Panc1 (cell line): Measurements from ENCODE around the gene LYPD6. TPM values are rescaled to one million over a fixed set of nuclear protein-coding genes. Genes with fewer than 3 reads are reported as not detected.

Experiments
- ATAC-seq: fragments of 200-7000 bp; cut with Tn5 transposase; 2 replicates; pipeline ENCODE4 v1.9.1; 2020; ENCODE audit warnings: mild to moderate bottlenecking, moderate library complexity
- BruUV-seq: library from RNA; stranded (reverse); fragments of 400-500 nt; replicated peaks from 2 replicates; lab custom pipeline; 2021; lab: Mats Ljungman, UMichigan
- CTCF ChIA-PET: fragments of 300-600 bp; sonication (Branson Sonifier 250); formaldehyde crosslinking; loops from one replicate; lab custom pipeline; 2022; ENCODE audit warnings: antibody characterized with exemption; lab: Charles Lee
- POLR2A ChIA-PET: fragments of 300-600 bp; sonication (Branson Sonifier 250); formaldehyde crosslinking; loops from one replicate; lab custom pipeline; 2022; ENCODE audit warnings: antibody characterized with exemption; lab: Charles Lee
- DNase-seq: peaks from one replicate; pipeline ENCODE4 v3.0.0-alpha.2; 2010; ENCODE audit warnings: low read depth, low spot score
- H3K27ac ChIP-seq: 2 replicates; pipeline ENCODE4 v1.5.1; 2011; ENCODE audit warnings: mild to moderate bottlenecking, low read length, inconsistent platforms
- H3K27me3 ChIP-seq: fragments of 200-500 bp; sonication (Bioruptor generic); 2 replicates; pipeline ENCODE4 v1.6.0; 2014; ENCODE audit warnings: low read length, inconsistent platforms; ENCODE audit not compliant: control insufficient read depth, insufficient read depth
- H3K36me3 ChIP-seq: fragments of 200-500 bp; sonication (Bioruptor generic); 2 replicates; pipeline ENCODE4 v1.5.1; 2014; ENCODE audit warnings: inconsistent platforms, mild to moderate bottlenecking, low read length, moderate library complexity; ENCODE audit not compliant: control insufficient read depth, insufficient read depth
- H3K4me1 ChIP-seq: 2 replicates; pipeline ENCODE4 v1.5.1; 2011; ENCODE audit warnings: inconsistent platforms, mild to moderate bottlenecking, low read length, moderate library complexity; ENCODE audit not compliant: control insufficient read depth, insufficient read depth
- H3K4me3 ChIP-seq, 2 experiments: 2 replicates each; pipeline ENCODE4 v1.5.1; 2011 to 2012; ENCODE audit warnings: low read depth in 2 of 2, low read length in 2 of 2, mild to moderate bottlenecking in 2 of 2, inconsistent platforms in 1 of 2, moderate library complexity in 1 of 2
- H3K9me3 ChIP-seq: fragments of 200-500 bp; sonication (Bioruptor generic); 2 replicates; pipeline ENCODE4 v1.5.1; 2014; ENCODE audit warnings: low read depth, mild to moderate bottlenecking, inconsistent platforms, low read length, moderate library complexity; ENCODE audit not compliant: control insufficient read depth, insufficient read depth
- POLR2AphosphoS5 ChIP-seq: IDR thresholded peaks from 2 replicates; pipeline ENCODE4 v1.6.1; 2012; ENCODE audit warnings: mild to moderate bottlenecking, low read depth, low read length, moderate library complexity
- SIN3A ChIP-seq: IDR thresholded peaks from 2 replicates; pipeline ENCODE4 v1.6.1; 2012; ENCODE audit warnings: low read depth, mild to moderate bottlenecking, low read length, moderate library complexity, borderline replicate concordance; ENCODE audit not compliant: insufficient read depth
- TCF7L2 ChIP-seq: IDR thresholded peaks from 2 replicates; pipeline ENCODE4 v1.6.1; 2011; ENCODE audit warnings: mild to moderate bottlenecking, low read depth, low read length, inconsistent platforms
- in situ Hi-C: cut with HindIII; loops from 2 replicates; pipeline ENCODE4 v1.10.0; 2016; ENCODE audit warnings: low sequenced_read_pairs, low pct_unique_long_range_greater_than_20kb
- intact Hi-C: fragments of 100-400 bp; cut with micrococcal nuclease; formaldehyde crosslinking; loops from one replicate; pipeline ENCODE4 v1.10.0; 2022; ENCODE audit not compliant: unreplicated experiment
- total RNA-seq: library from RNA; stranded (reverse); gene quantifications from one replicate; pipeline ENCODE4 v1.2.1, GENCODE V29; 2021; ENCODE audit not compliant: unreplicated experiment
- TF ChIP-seq, protein P1 (sequence below), 2 experiments: IDR thresholded peaks; 2 replicates each; pipeline ENCODE4 v1.6.1; 2011 to 2012; ENCODE audit warnings: low read depth in 2 of 2, control low read depth in 1 of 2, low read length in 1 of 2, mild to moderate bottlenecking in 1 of 2, moderate library complexity in 1 of 2; ENCODE audit not compliant: insufficient read depth in 1 of 2
- TF ChIP-seq, protein P2 (sequence below): fragments of 450-650 bp; IDR thresholded peaks from 2 replicates; pipeline ENCODE4 v1.5.1; 2017; ENCODE audit warnings: mild to moderate bottlenecking

Gene LYPD6
- total RNA-seq, 1 experiment from 2014 or later: 0.31 TPM

DNA sequence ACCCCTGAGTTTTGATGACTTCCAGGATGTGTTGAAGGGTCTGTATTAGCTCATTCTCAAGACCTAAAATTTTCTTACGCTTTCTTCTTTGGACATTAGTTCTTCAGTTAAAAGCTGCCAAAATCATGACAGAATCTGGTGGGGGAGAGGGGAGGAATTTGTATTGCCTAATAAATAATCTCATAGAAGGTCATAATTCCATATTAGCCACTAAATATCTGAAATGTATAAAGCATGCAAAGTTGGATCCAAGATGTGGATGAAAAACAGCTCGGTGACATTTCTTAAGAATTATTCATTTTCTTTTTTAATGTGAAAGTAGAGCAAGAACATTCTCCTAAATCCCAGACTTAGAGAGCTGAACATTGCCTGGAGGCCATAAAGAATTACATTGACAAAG, 137.0 kb downstream of the LYPD6 start:
- CTCF ChIA-PET: interaction anchor here (0.7 kb wide), 2 partner anchors 11 to 332 kb away, joined by 7 to 10 read pairs; no protein-coding TSS in a partner anchor
- in situ Hi-C loops: no loop called here

DNA sequence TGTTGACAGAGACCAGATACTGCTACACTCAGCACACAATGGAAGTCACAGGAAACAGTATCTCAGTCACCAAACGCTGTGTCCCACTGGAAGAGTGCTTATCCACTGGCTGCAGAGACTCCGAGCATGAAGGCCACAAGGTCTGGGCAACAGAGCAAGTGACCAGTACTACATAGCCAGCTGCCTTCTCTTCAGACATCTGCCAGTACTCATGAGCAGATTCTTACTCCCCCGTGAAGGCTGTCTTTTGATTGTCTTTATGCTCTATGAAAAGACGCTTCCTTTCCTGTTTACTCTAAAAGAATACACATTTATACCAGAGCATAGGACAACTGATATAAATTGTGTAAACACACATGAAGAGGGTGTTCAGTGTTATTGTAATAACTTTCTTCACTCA, 138.2 kb downstream of the LYPD6 start:
- no peak for DNase-seq
- H3K4me3 ChIP-seq: no peak overlapping the region
- no TSS peak for BruUV-seq
- in situ Hi-C loops (no loop called here), intact Hi-C loops (no loop called here)
- no peak for TF ChIP-seq SIN3A
- TF ChIP-seq, protein P1, sequence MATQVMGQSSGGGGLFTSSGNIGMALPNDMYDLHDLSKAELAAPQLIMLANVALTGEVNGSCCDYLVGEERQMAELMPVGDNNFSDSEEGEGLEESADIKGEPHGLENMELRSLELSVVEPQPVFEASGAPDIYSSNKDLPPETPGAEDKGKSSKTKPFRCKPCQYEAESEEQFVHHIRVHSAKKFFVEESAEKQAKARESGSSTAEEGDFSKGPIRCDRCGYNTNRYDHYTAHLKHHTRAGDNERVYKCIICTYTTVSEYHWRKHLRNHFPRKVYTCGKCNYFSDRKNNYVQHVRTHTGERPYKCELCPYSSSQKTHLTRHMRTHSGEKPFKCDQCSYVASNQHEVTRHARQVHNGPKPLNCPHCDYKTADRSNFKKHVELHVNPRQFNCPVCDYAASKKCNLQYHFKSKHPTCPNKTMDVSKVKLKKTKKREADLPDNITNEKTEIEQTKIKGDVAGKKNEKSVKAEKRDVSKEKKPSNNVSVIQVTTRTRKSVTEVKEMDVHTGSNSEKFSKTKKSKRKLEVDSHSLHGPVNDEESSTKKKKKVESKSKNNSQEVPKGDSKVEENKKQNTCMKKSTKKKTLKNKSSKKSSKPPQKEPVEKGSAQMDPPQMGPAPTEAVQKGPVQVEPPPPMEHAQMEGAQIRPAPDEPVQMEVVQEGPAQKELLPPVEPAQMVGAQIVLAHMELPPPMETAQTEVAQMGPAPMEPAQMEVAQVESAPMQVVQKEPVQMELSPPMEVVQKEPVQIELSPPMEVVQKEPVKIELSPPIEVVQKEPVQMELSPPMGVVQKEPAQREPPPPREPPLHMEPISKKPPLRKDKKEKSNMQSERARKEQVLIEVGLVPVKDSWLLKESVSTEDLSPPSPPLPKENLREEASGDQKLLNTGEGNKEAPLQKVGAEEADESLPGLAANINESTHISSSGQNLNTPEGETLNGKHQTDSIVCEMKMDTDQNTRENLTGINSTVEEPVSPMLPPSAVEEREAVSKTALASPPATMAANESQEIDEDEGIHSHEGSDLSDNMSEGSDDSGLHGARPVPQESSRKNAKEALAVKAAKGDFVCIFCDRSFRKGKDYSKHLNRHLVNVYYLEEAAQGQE (IDR thresholded peaks at IDR 0.05; ENCODE audit: insufficient read depth in 1 of 2, low read depth in 2 of 2, low read length in 1 of 2): no peak
- no peak for TF ChIP-seq TCF7L2
- TF ChIP-seq, protein P2, sequence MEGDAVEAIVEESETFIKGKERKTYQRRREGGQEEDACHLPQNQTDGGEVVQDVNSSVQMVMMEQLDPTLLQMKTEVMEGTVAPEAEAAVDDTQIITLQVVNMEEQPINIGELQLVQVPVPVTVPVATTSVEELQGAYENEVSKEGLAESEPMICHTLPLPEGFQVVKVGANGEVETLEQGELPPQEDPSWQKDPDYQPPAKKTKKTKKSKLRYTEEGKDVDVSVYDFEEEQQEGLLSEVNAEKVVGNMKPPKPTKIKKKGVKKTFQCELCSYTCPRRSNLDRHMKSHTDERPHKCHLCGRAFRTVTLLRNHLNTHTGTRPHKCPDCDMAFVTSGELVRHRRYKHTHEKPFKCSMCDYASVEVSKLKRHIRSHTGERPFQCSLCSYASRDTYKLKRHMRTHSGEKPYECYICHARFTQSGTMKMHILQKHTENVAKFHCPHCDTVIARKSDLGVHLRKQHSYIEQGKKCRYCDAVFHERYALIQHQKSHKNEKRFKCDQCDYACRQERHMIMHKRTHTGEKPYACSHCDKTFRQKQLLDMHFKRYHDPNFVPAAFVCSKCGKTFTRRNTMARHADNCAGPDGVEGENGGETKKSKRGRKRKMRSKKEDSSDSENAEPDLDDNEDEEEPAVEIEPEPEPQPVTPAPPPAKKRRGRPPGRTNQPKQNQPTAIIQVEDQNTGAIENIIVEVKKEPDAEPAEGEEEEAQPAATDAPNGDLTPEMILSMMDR: no peak
- no peak for TF ChIP-seq POLR2AphosphoS5
- no peaks in the 10 kb centered on the region for H3K4me1 ChIP-seq
- H3K27ac ChIP-seq: no peak overlapping the region
- POLR2A ChIA-PET: no interaction called here
- H3K9me3 ChIP-seq: no peaks in the 10 kb centered on the region
- CTCF ChIA-PET: no interaction called here
- no peak for ATAC-seq
- H3K36me3 ChIP-seq: no peaks in the 10 kb centered on the region
- no peaks in the 10 kb centered on the region for H3K27me3 ChIP-seq

More for the DNA sequence above, 137.0 kb downstream of the LYPD6 start:
- POLR2A ChIA-PET: no interaction called here
- no peaks in the 10 kb centered on the region for H3K36me3 ChIP-seq
- BruUV-seq: no TSS peak
- no peaks in the 10 kb centered on the region for H3K9me3 ChIP-seq
- no peak overlapping the region for H3K4me3 ChIP-seq
- no peaks in the 10 kb centered on the region for H3K27me3 ChIP-seq
- TF ChIP-seq SIN3A (no peak), TCF7L2 (no peak), POLR2AphosphoS5 (no peak)
- TF ChIP-seq, protein P1 (IDR thresholded peaks at IDR 0.05; ENCODE audit: insufficient read depth in 1 of 2, low read depth in 2 of 2, low read length in 1 of 2): no peak
- TF ChIP-seq, protein P2: no peak
- DNase-seq (no peak), ATAC-seq (no peak)
- H3K4me1 ChIP-seq: no peaks in the 10 kb centered on the region
- intact Hi-C loops: no loop called here
- no peak overlapping the region for H3K27ac ChIP-seq
